K562 (cell line): ENCODE data around the gene NR1H3.

Experiments used
- CHD7 ChIP-seq: fragments of 200-600 bp; sonication (generic); IDR thresholded peaks from one replicate; pipeline ENCODE4 v1.6.1; 2012; ENCODE audit warnings: mild to moderate bottlenecking, low read depth, low read length, inconsistent platforms
- ZBTB33 ChIP-seq: sonication (generic); formaldehyde crosslinking; IDR thresholded peaks from 2 replicates; pipeline ENCODE4 v1.8.1; 2023; ENCODE audit warnings: mild to moderate bottlenecking, missing genetic modification reagents

DNA sequence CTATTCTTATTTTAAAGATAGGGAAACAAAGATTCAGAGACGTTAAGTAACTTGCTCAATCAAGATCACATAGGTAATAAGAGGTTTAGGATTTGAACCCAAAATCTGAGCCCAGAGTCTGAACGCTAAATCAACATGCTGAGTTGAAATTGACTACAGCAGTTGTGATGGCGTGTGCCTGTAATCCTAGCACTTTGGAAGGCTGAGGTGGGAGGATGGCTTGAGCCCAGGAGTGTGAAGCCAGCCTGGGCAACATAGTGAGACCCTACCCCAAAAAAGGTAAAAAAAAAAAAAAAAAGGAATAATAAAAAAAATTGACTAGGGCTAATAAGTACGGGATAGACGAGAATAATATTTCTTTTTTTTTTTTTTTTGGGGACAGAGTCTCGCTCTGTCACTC lies 1.4 kb upstream of the NR1H3 start:
- no peak for TF ChIP-seq ZBTB33 (CRISPR knock-in tag)
- no peak for TF ChIP-seq CHD7
